WTC11 (cell line): ENCODE results near the gene AMN. TPM values are rescaled to one million over a fixed set of nuclear protein-coding genes. Genes with fewer than 3 reads are reported as not detected.
A peak's percentile ranks its signal among the peaks of the same experiment; 100 is the strongest.

Experiments used
- ATAC-seq: fragments of 200-7000 bp; cut with Tn5 transposase; 2 replicates; pipeline ENCODE4 v1.10.0; 2021; ENCODE audit warnings: mild to moderate bottlenecking, moderate library complexity
- CTCF ChIA-PET: fragments of 300-600 bp; sonication (Branson Sonifier 250); formaldehyde crosslinking; loops from one replicate; lab custom pipeline; 2021; ENCODE audit warnings: antibody characterized with exemption; lab: Charles Lee
- POLR2A ChIA-PET: fragments of 350-600 bp; sonication (Branson Sonifier 250); formaldehyde crosslinking; loops from one replicate; lab custom pipeline; 2021; ENCODE audit warnings: antibody characterized with exemption; lab: Charles Lee
- DNase-seq: peaks from one replicate; pipeline ENCODE4 v3.0.0; 2021; ENCODE audit warnings: low spot score
- H3K27ac Mint-ChIP-seq: 2 replicates; pipeline ENCODE4 v1.8.0; 2021; ENCODE audit warnings: mixed read lengths
- H3K27me3 Mint-ChIP-seq: 2 replicates; pipeline ENCODE4 v1.8.0; 2021; ENCODE audit warnings: low read depth, mild to moderate bottlenecking, moderate library complexity, mixed read lengths
- H3K36me3 Mint-ChIP-seq: 2 replicates; pipeline ENCODE4 v1.8.0; 2021; ENCODE audit warnings: mixed read lengths
- H3K4me1 Mint-ChIP-seq: 2 replicates; pipeline ENCODE4 v1.8.0; 2022; ENCODE audit warnings: mixed read lengths
- H3K4me3 Mint-ChIP-seq: 2 replicates; pipeline ENCODE4 v1.8.0; 2021; ENCODE audit warnings: mild to moderate bottlenecking, moderate library complexity, mixed read lengths
- H3K9me3 Mint-ChIP-seq: 2 replicates; pipeline ENCODE4 v1.8.0; 2021; ENCODE audit warnings: mixed read lengths
- ARID4B ChIP-seq: sonication (generic); formaldehyde crosslinking; IDR thresholded peaks from 2 replicates; pipeline ENCODE4 v1.8.0; 2023; ENCODE audit warnings: missing genetic modification reagents, mild to moderate bottlenecking, borderline replicate concordance
- E2F5 ChIP-seq: sonication (generic); formaldehyde crosslinking; IDR thresholded peaks from 2 replicates; pipeline ENCODE4 v1.8.1; 2022; ENCODE audit warnings: mild to moderate bottlenecking, moderate library complexity, missing genetic modification reagents
- EMX1 ChIP-seq: fragments of 250-450 bp; sonication (Bioruptor Pico); IDR thresholded peaks from 2 replicates; pipeline ENCODE4 v1.8.0; 2021; ENCODE audit warnings: mild to moderate bottlenecking
- GABPB1 ChIP-seq: sonication (generic); formaldehyde crosslinking; IDR thresholded peaks from 2 replicates; pipeline ENCODE4 v1.8.1; 2023; ENCODE audit warnings: mild to moderate bottlenecking, missing genetic modification reagents
- IRF2 ChIP-seq: sonication (generic); formaldehyde crosslinking; IDR thresholded peaks from 2 replicates; pipeline ENCODE4 v1.8.0; 2022; ENCODE audit warnings: low read depth, missing genetic modification reagents, borderline replicate concordance
- JUN ChIP-seq: sonication (generic); formaldehyde crosslinking; IDR thresholded peaks from 2 replicates; pipeline ENCODE4 v1.8.0; 2023; ENCODE audit warnings: mild to moderate bottlenecking, missing genetic modification reagents
- KAT7 ChIP-seq: sonication (generic); formaldehyde crosslinking; IDR thresholded peaks from 2 replicates; pipeline ENCODE4 v1.8.1; 2023; ENCODE audit warnings: missing genetic modification reagents, mild to moderate bottlenecking, borderline replicate concordance
- MAX ChIP-seq: sonication (generic); formaldehyde crosslinking; IDR thresholded peaks from 2 replicates; pipeline ENCODE4 v1.8.0; 2022; ENCODE audit warnings: mild to moderate bottlenecking, missing genetic modification reagents
- NFATC4 ChIP-seq: fragments of 250-450 bp; sonication (Bioruptor Pico); IDR thresholded peaks from 2 replicates; pipeline ENCODE4 v1.9.0; 2021; ENCODE audit warnings: mild to moderate bottlenecking
- NR1H2 ChIP-seq: sonication (generic); formaldehyde crosslinking; IDR thresholded peaks from 2 replicates; pipeline ENCODE4 v1.9.0; 2021; ENCODE audit warnings: mild to moderate bottlenecking, moderate library complexity, missing genetic modification reagents
- NR3C1 ChIP-seq: sonication (generic); formaldehyde crosslinking; conservative IDR thresholded peaks from 2 replicates; pipeline ENCODE4 v1.8.1; 2023; ENCODE audit warnings: low read depth, mild to moderate bottlenecking, missing genetic modification reagents
- SMAD3 ChIP-seq: sonication (generic); formaldehyde crosslinking; IDR thresholded peaks from 2 replicates; pipeline ENCODE4 v1.8.0; 2022; ENCODE audit warnings: missing genetic modification reagents, mild to moderate bottlenecking, borderline replicate concordance
- STAT6 ChIP-seq: sonication (generic); formaldehyde crosslinking; conservative IDR thresholded peaks from 2 replicates; pipeline ENCODE4 v1.8.1; 2023; ENCODE audit warnings: mild to moderate bottlenecking, low read depth, missing genetic modification reagents, moderate library complexity
- TEAD4 ChIP-seq: sonication (generic); formaldehyde crosslinking; IDR thresholded peaks from 2 replicates; pipeline ENCODE4 v1.8.0; 2022; ENCODE audit warnings: mild to moderate bottlenecking, missing genetic modification reagents
- USF1 ChIP-seq: sonication (generic); formaldehyde crosslinking; IDR thresholded peaks from 2 replicates; pipeline ENCODE4 v1.8.0; 2022; ENCODE audit warnings: mild to moderate bottlenecking, missing genetic modification reagents
- ZBTB21 ChIP-seq: sonication (generic); formaldehyde crosslinking; IDR thresholded peaks from 2 replicates; pipeline ENCODE4 v1.8.1; 2023; ENCODE audit warnings: mild to moderate bottlenecking, missing genetic modification reagents, borderline replicate concordance
- ZMAT4 ChIP-seq: fragments of 250-450 bp; sonication (Bioruptor Pico); IDR thresholded peaks from 2 replicates; pipeline ENCODE4 v1.9.0; 2021; ENCODE audit warnings: mild to moderate bottlenecking
- ZNF232 ChIP-seq: sonication (generic); formaldehyde crosslinking; IDR thresholded peaks from 2 replicates; pipeline ENCODE4 v1.8.0; 2022; ENCODE audit warnings: mild to moderate bottlenecking, missing genetic modification reagents
- ZNF281 ChIP-seq: sonication (generic); formaldehyde crosslinking; IDR thresholded peaks from 2 replicates; pipeline ENCODE4 v1.8.0; 2023; ENCODE audit warnings: mild to moderate bottlenecking, missing genetic modification reagents
- ZNF423 ChIP-seq: fragments of 250-450 bp; sonication (Bioruptor Pico); IDR thresholded peaks from 2 replicates; pipeline ENCODE4 v2.1.2; 2022; ENCODE audit warnings: mild to moderate bottlenecking, moderate library complexity
- ZNF671 ChIP-seq: fragments of 250-450 bp; sonication (Bioruptor Pico); IDR thresholded peaks from 2 replicates; pipeline ENCODE4 v1.8.0; 2021; ENCODE audit warnings: mild to moderate bottlenecking
- total RNA-seq: library from RNA; stranded (reverse); gene quantifications from 3 replicates; pipeline ENCODE4 v1.2.3, GENCODE V29; 2021

AMN gene
- total RNA-seq, 1 experiment from 2014 or later = 2.8 TPM

GRCh38 chr14:102949062-102949800, 26.8 kb downstream of the AMN start:
- ATAC-seq (no peak), DNase-seq (no peak)
- no peak for TF ChIP-seq IRF2 (CRISPR knock-in tag)
- TF ChIP-seq JUN (CRISPR knock-in tag) = no peak
- TF ChIP-seq ZBTB21 (CRISPR knock-in tag) = no peak
- TF ChIP-seq SMAD3 (CRISPR knock-in tag) = no peak
- TF ChIP-seq ZNF671 (CRISPR knock-in tag) = no peak
- TF ChIP-seq ZNF232 (CRISPR knock-in tag) = no peak
- no peak for TF ChIP-seq NR3C1 (CRISPR knock-in tag)
- TF ChIP-seq EMX1 = no peak
- TF ChIP-seq NR1H2 = no peak
- TF ChIP-seq TEAD4 (CRISPR knock-in tag) = no peak
- no peak for TF ChIP-seq ZNF423 (CRISPR knock-in tag)
- CTCF ChIA-PET = interaction anchor here (0.7 kb wide), 1 partner anchor 18 kb away, joined by 3 read pairs; no protein-coding TSS in a partner anchor
- Mint-ChIP-seq H3K9me3 (no peaks in the 10 kb centered on the region), H3K36me3 (peaks cover 56% of the 10 kb centered on the region), H3K27ac (peak overlapping the region; percentile 29; the same call in 1 of the 2 replicates), H3K4me1 (no peaks in the 10 kb centered on the region), H3K4me3 (no peak overlapping the region), H3K27me3 (no peaks in the 10 kb centered on the region; the same call in 1 of the 2 replicates)
- POLR2A ChIA-PET = no interaction called here

GRCh38 chr14:102949801-102950451, 27.5 kb downstream of the AMN start:
- CTCF ChIA-PET = interaction anchor here (0.7 kb wide), 1 partner anchor 19 kb away, joined by 3 read pairs; no protein-coding TSS in a partner anchor
- no peak for TF ChIP-seq GABPB1 (CRISPR knock-in tag)
- no peak for TF ChIP-seq STAT6
- TF ChIP-seq KAT7 = no peak
- TF ChIP-seq ZMAT4 = no peak
- TF ChIP-seq NFATC4 (CRISPR knock-in tag) = no peak
- no peak for TF ChIP-seq E2F5 (CRISPR knock-in tag)
- TF ChIP-seq IRF2 (CRISPR knock-in tag) = no peak
- no peak for TF ChIP-seq ARID4B (CRISPR knock-in tag)
- no peak for TF ChIP-seq MAX (CRISPR knock-in tag)
- no peak for TF ChIP-seq ZNF281 (CRISPR knock-in tag)
- TF ChIP-seq USF1 (CRISPR knock-in tag) = no peak

More at GRCh38 chr14:102949801-102950451, 27.5 kb downstream of the AMN start:
- Mint-ChIP-seq H3K9me3 (no peaks in the 10 kb centered on the region), H3K27ac (no peak overlapping the region), H3K36me3 (peaks cover 58% of the 10 kb centered on the region), H3K4me1 (no peaks in the 10 kb centered on the region), H3K27me3 (no peaks in the 10 kb centered on the region; the same call in 1 of the 2 replicates), H3K4me3 (no peak overlapping the region)
- no peak for DNase-seq
- ATAC-seq = no peak
- POLR2A ChIA-PET = no interaction called here
